GM12873 (cell line): ENCODE results near the gene MFSD2B.

Experiments used
- CTCF ChIP-seq: IDR thresholded peaks from 2 replicates; pipeline ENCODE4 v1.5.1; 2012; ENCODE audit warnings: low read depth, mild to moderate bottlenecking, moderate library complexity, low read length, control low read depth; ENCODE audit not compliant: insufficient read depth; ENCODE audit errors: missing control alignments

MFSD2B gene

DNA sequence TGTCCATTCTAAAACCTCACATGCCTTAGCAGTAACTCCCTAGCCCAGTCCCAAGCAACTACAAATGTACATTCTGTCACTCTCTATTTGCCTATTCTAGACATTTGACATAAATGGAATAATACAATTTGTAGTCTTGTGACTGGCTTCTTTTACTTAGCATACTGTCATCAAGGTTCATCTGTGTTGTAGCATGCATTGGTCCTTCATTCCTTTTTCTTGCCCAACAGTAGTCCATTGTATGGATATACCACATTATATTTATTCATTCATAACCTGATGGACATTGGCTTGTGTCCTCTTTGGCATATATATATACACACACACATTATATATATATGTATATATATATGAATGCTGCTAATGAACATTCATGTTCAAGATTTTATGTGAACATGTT is 2.2 kb upstream of the MFSD2B start:
- TF ChIP-seq CTCF, result no peak

DNA sequence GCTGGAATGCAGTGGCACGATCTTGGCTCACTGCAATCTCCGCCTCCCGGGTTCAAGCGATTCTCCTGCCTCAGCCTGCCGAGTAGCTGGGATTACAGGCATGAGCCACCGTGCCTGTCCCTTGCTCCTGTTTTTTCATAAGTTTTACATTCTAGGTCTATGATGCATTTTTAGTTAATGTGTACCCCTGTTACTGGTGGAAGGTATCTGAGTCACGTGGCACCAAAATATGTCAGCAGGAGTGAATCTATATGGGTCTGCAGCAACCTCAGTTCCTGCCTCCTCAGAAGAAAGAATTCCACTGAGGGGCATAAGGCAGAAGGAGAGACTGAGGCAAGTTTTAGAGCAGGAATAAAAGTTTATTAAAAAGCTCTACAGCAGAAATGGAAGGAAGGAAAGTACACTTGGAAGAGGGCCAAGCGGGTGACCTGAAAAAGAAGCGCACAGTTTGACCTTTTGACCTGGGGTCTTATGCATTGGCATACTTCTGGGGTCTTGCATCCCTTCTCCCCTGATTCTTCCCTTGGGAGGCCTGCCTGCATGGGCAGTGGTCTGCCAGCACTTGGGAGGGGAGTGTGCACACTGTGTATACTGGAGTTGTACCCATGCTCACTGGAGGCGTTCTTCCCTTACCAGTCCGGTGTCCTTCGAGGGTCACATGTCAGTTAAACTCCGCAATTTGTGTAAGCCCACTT is 1.1 kb upstream of the MFSD2B start:
- TF ChIP-seq CTCF, result no peak

GRCh38 chr2:24009367-24009679 is 562 bp upstream of the MFSD2B start:
- TF ChIP-seq CTCF, result no peak

GRCh38 chr2:24010477-24011249 is 778 bp downstream of the MFSD2B start:
- TF ChIP-seq CTCF, result no peak

GRCh38 chr2:24011250-24012104 is 1.6 kb downstream of the MFSD2B start:
- no peak for TF ChIP-seq CTCF

GRCh38 chr2:24012521-24013188 is 2.8 kb downstream of the MFSD2B start:
- no peak for TF ChIP-seq CTCF
